ENCODE measurements around the gene PRKCZ. TPM values are rescaled to one million over a fixed set of nuclear protein-coding genes. Genes with fewer than 3 reads are reported as not detected.

The PRKCZ gene
- polyA plus RNA-seq, 10 donors: 3.7 to 9.1 (median 6.5) TPM

GRCh38 chr1:2176615-2177014, 126.4 kb downstream of the PRKCZ start:
- no peak for DNase-seq

DNA sequence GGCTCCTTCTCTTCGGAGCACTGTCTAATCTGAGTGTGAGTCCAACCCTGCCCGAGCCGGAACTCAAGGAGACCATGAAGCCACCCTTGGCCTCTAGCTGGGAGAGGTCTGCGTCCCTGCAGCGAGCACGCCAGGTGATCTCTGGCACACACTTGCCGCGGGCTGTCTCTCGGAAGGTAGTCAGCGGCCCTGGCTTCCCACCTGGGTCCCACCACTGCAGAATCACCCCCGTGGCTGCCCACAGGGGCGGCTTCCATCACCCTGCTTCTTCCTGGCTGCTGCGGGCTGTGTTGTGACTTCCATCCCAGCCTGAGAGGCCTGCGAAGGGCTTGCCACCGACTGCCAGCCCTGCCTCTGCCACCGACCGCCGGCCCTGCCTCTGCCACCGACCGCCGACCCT, 127.3 kb downstream of the PRKCZ start:
- DNase-seq: no peak

DNA sequence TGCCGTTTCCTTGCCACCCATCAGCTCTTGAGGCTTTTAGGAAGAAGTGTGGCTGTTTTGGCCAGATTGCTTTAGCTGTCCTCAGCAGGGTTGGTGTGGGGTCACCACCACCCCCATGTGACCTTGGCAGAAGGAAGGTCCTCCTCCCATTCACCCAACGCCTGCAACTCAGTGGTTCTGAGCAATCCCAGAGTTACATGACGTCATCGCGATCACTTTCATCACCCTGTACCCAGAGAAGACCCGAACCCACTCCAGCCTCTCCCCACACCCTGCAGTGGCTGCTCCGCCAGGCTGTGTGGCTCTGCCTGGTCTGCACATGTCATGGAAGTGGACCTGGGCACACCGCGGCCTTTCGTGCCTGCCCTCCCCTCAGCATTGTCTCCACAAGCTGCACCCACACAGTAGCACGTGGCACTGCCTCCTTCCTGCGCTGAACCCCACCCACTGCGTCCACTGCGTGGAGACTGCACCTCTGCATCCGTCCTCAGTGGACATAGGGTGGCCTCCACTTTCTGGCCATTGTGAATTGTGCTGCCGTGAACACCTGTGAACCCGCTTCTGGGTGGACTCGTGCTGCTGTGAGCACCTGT, 127.8 kb downstream of the PRKCZ start:
- no peak for DNase-seq

DNA sequence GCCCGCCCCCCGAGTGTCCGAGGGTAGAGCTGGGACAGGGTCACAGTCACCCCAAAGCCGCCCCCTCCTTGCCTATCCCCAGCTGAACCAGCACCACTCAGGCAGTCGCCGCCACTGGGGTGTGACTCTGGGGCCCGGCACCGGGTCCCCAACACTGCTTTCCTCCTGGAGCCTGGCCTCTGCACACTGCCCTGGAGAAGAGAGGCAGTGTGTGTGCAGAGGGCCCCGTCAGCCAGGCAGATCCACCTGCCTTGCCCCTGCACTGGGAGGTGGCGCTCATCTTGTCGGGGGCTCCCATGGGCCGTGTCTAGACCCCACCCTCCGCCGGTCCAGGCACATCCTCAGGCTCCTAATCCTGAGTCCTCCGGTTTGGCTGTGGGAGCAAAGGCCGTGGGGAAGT, 128.7 kb downstream of the PRKCZ start:
- no peak for DNase-seq

DNA sequence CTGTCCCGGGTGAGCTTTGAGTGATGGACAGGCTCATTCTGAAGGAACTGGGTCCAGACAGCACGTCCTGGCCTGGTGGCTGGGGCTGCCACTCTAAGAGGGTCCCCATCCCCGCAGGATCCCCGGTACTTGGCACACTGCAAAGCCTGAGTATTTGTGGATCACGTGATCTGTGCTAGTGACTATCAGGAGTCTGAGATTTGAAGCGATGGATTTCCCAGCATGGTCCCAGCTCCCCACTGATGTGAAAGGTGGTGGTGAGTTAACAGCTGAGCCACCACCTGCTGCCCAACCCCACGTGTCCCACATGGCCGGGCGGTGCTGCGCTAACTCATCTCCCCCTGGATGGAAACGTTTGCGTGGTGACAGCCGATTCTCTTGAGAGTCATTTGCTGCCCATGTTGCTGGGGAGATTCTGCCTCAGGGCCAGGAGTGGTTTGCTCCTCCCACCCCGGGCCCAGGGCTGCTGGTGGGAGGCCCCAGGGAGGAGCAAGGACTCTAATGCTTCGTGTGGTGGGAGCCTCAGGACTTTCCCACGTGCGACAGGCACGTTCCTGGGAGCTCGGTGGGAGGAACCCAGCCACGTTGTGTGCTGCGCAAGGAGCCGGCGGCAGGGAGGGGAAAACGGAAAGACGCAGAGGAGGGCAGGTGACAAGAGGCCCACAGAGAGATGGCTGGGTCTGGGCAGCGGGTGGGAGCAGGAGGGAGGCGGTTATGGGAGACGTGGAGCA, 129.2 kb downstream of the PRKCZ start:
- DNase-seq: no peak

- no peak for DNase-seq
These were observed 130.4 kb downstream of the PRKCZ start for GRCh38 chr1:2180297-2181245.

- DNase-seq: no peak
These were observed 131.1 kb downstream of the PRKCZ start for GRCh38 chr1:2181271-2181670.

DNA sequence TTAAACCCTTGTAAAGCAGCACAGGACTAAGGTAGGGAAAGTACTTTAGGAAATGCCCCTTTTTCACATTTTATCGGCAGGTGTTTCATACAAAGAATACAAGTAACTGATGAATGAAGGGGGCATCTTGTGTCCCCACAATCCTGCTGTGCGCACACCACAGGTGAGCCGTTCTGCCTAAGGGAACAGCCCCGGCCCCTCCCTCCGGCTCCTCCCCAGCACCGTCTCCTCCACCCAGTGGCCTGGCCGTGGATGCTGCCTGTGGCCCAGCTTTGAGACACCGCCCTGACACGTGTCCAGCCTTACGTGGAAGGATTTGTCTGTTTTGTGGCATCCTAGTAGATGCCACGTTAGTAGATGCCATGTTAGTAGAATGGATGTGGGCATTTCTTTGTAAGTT, 131.5 kb downstream of the PRKCZ start:
- DNase-seq: no peak

DNA sequence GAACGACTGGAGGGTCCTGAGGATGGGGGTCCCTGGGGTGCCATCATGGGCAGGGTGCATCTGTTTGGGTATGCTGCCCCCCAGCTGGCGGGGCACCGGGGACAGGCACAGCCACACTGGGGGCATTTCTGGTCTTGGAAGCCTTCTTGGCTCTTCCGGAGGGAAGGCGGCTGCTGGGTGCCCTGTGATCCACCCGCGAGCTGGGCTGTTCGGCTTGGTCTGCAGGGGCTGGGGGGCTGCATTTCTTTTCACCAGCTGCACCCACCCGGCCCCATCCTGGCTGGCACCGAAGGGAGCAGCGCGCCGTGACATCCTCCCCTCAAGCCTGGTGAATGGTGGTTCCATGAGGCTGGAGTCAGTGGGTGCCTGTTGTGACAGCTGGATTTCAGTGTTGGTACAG, 132.2 kb downstream of the PRKCZ start:
- no peak for DNase-seq

DNA sequence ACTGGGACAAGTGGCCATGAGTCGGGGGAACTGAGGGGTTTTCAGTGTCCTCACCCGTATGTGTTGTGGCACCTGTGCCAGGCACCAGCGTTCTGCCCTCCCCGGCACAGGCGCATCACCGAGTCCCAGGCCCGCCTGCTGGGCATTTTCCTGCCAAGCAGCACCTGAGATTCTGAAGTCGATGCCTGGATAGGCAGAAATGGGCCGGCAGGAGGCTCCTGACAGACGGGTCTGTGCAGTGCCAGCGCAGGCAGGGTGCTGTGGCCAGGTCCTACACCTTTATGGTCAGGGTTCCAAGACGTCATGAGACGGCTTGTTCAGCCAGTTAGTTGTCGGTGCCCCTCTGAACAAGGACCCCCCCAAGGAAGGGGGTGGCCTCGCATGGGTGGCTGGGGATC, 133.7 kb downstream of the PRKCZ start:
- no peak for DNase-seq

- DNase-seq: no peak
These were observed 134.3 kb downstream of the PRKCZ start for GRCh38 chr1:2184531-2184930.

GRCh38 chr1:2184934-2185333, 134.7 kb downstream of the PRKCZ start:
- DNase-seq: no peak

- DNase-seq: no peak
These were observed 136.0 kb downstream of the PRKCZ start for GRCh38 chr1:2185880-2186855.

DNA sequence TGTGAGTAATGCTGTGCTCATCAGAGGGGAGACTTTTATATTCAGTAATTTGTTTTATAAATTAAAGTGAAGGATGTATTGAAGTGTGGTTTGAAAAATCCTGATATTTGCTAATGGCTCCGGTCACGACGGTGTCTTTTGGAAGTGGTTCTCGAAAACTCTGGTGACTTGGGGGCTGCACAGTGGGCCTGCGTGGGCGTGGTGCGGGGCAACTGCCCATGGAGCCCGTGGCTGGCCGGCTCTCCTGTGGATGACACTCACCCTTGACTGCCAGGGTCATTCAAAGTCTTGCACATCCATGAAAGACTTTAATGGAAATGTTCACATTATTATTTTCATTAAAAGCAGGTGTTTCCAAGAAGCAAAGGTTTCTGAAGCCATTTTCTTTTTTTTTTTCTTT, 136.7 kb downstream of the PRKCZ start:
- DNase-seq: no peak

GRCh38 chr1:2187619-2188018, 137.4 kb downstream of the PRKCZ start:
- DNase-seq: no peak

- no peak for DNase-seq
These were observed 138.1 kb downstream of the PRKCZ start for GRCh38 chr1:2188336-2188735.

DNA sequence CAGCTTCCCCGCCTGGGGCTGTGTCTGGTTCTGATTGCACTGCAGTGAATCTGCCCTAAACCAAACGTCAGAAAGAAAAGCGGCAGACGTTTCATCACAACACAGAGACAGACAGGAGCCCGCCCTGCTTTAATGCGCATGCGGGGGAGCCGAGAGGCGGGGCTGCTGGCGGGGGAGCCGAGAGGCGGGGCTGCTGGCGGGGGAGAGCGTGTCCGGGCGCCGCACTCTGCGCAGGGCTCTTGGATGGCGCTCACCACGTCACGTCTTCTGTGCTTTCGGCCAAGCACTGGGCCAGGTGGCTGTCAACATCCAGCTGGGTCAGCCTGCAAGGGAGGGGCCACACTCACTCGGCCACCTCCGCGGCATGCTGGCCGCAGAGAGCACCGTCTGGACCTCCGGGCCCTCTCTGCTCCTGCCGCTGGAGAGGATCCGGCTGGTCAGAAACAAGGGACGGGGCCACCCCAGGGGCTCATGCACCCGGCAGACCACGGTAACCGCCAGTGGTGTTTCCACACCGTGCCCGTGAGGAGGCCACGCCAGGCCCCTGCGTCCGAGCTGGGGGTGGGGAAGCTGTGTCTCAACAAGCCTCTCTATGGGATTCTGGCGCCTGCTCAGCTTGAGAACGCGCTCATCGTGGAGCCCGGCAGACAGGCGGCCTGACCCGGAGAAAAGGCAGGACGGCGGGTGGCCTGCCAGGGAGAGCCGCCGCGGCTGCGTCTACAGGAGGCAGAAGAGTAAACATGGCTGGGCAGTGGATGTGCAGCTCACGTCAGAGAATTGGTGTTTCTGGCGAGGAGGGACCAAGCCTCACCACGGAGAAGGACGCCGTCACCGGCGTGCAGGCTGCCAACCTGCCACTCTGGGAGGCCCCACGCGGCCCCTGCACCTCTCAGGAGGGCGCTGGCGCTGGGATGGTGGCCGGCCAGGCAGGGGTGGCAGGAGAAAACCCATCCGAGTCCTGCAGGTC, 139.5 kb downstream of the PRKCZ start:
- DNase-seq: peak; percentile 95 to 97 (median 95)

- DNase-seq: peak in 1 of 3 donors; percentile 56
These were observed 140.3 kb downstream of the PRKCZ start for GRCh38 chr1:2190491-2190976.

DNA sequence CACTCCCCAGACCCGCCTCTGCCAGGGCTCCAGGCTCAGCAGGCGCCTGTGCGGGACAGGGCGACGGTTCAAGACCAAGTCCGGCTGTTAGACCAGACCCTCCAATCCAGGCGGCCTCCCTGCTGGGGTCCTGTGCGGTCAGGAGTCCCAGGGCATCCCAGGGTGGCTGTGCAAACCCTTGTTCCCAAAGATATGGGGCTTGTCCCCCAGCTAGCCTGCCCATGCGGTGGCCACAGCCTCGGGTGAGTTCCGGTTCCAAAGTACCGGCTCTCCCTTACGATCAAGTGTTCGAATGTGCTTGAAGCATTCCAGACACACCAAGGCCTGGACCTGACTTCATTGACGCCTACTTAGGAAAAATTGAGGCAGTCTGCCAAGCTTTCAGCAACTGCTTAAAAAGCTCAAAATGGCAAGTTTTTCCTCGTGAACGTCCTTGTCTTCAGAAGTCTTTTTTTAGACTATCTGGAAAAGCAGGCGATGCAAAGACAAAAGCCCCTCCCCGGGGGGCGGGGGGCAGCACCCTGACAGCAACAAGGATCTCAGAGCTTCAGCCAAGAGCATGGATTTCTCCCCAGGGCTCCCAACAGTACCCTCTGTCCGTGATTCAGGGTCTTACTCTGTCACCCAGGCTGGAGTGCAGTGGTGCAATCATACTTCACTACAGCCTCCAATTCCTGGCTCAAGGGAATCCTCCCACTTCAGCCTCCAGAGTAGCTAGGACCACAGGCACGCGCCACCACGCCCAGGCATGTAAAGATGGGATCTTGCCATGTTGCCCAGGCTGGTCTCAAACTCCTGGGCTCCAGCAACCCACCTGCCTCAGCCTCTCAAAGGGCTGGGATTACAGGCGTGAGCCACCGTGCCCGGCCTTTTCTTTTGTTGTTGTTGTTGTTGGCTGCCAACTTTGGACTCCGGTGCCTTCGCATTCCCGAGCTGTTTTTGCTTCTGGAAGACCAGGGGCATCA, 142.1 kb downstream of the PRKCZ start:
- DNase-seq: peak in 2 of 3 donors; percentile 75
